ENCODE measurements around the gene TBX4. TPM values are rescaled to one million over a fixed set of nuclear protein-coding genes. Genes with fewer than 3 reads are reported as not detected.

Gene TBX4
- total and polyA plus RNA-seq, 2 experiments from 2014 or later: not detected

GRCh38 chr17:61499632-61500031, 47.4 kb downstream of the TBX4 start:
- ATAC-seq (no peak), DNase-seq (ENCODE audit: low spot score) (no peak)
- no peak overlapping the region for H3K27ac Mint-ChIP-seq
- Histone ChIP-seq H2AFZ (no peak overlapping the region), H3K27me3 (ENCODE audit: insufficient read depth) (no peaks in the 10 kb centered on the region), H3K27ac (ENCODE audit: low read depth) (no peak overlapping the region), H3K4me1 (ENCODE audit: insufficient read depth) (no peaks in the 10 kb centered on the region), H3K4me2 (no peak overlapping the region), H3F3A (replicated peaks; ENCODE audit: low read depth) (no peaks in the 10 kb centered on the region), H3K4me3 (no peak overlapping the region), H4K20me1 (replicated peaks; ENCODE audit: insufficient read depth) (no peaks in the 10 kb centered on the region), H3K79me2 (replicated peaks; ENCODE audit: insufficient read depth) (no peaks in the 10 kb centered on the region), H3K36me3 (ENCODE audit: insufficient read depth) (no peaks in the 10 kb centered on the region), H3K9me2 (ENCODE audit: insufficient read depth) (no peaks in the 10 kb centered on the region)
- H3K36me3 Mint-ChIP-seq (ENCODE audit: low read depth): no peaks in the 10 kb centered on the region
- peaks cover 18% of the 10 kb centered on the region for H3K4me1 Mint-ChIP-seq
- no peak overlapping the region for H3K4me3 Mint-ChIP-seq
- no peak for TF ChIP-seq REST (IDR thresholded peaks at IDR 0.05; ENCODE audit: unreplicated experiment)
- TF ChIP-seq ZNF331 (CRISPR knock-in tag; IDR thresholded peaks at IDR 0.05; ENCODE audit: low read depth): no peak
- no peaks in the 10 kb centered on the region for H3K9me3 Mint-ChIP-seq
- H3K27me3 Mint-ChIP-seq (ENCODE audit: insufficient read depth, low read depth, poor library complexity): peaks cover 3% of the 10 kb centered on the region

GRCh38 chr17:61500287-61500686, 48.1 kb downstream of the TBX4 start:
- no peaks in the 10 kb centered on the region for H3K9me2 ChIP-seq (ENCODE audit: insufficient read depth)
- Mint-ChIP-seq H3K4me3 (no peak overlapping the region), H3K27me3 (ENCODE audit: insufficient read depth, low read depth, poor library complexity) (peaks cover 6% of the 10 kb centered on the region), H3K4me1 (peaks cover 18% of the 10 kb centered on the region), H3K27ac (no peak overlapping the region), H3K36me3 (ENCODE audit: low read depth) (no peaks in the 10 kb centered on the region), H3K9me3 (no peaks in the 10 kb centered on the region)
- no peaks in the 10 kb centered on the region for H3K4me1 ChIP-seq (ENCODE audit: insufficient read depth)
- ATAC-seq (no peak), DNase-seq (ENCODE audit: low spot score) (no peak)
- H3K36me3 ChIP-seq (ENCODE audit: insufficient read depth): no peaks in the 10 kb centered on the region
- H4K20me1 ChIP-seq (replicated peaks; ENCODE audit: insufficient read depth): no peaks in the 10 kb centered on the region
- no peaks in the 10 kb centered on the region for H3K79me2 ChIP-seq (replicated peaks; ENCODE audit: insufficient read depth)
- H3K4me3 ChIP-seq: no peak overlapping the region
- no peaks in the 10 kb centered on the region for H3F3A ChIP-seq (replicated peaks; ENCODE audit: low read depth)
- no peak overlapping the region for H2AFZ ChIP-seq
- H3K27ac ChIP-seq (ENCODE audit: low read depth): no peak overlapping the region
- no peaks in the 10 kb centered on the region for H3K27me3 ChIP-seq (ENCODE audit: insufficient read depth)
- H3K4me2 ChIP-seq: no peak overlapping the region
- TF ChIP-seq ZNF462 (CRISPR knock-in tag; IDR thresholded peaks at IDR 0.05) (no peak), JUNB (IDR thresholded peaks at IDR 0.05; ENCODE audit: unreplicated experiment) (no peak), NANOG (IDR thresholded peaks at IDR 0.05; ENCODE audit: borderline replicate concordance) (no peak), ZNF331 (CRISPR knock-in tag; IDR thresholded peaks at IDR 0.05; ENCODE audit: low read depth) (no peak), POLR2AphosphoS5 (IDR thresholded peaks at IDR 0.05; ENCODE audit: low read depth) (no peak), ZNF114 (CRISPR knock-in tag; IDR thresholded peaks at IDR 0.05) (no peak), STAT1 (IDR thresholded peaks at IDR 0.05; ENCODE audit: unreplicated experiment) (no peak), REST (IDR thresholded peaks at IDR 0.05; ENCODE audit: unreplicated experiment) (no peak)

Data from GM23338 (cell line).